ENCODE measurements around the gene CSNK1E.
A peak's percentile ranks its signal among the peaks of the same experiment; 100 is the strongest.

The CSNK1E gene

DNA sequence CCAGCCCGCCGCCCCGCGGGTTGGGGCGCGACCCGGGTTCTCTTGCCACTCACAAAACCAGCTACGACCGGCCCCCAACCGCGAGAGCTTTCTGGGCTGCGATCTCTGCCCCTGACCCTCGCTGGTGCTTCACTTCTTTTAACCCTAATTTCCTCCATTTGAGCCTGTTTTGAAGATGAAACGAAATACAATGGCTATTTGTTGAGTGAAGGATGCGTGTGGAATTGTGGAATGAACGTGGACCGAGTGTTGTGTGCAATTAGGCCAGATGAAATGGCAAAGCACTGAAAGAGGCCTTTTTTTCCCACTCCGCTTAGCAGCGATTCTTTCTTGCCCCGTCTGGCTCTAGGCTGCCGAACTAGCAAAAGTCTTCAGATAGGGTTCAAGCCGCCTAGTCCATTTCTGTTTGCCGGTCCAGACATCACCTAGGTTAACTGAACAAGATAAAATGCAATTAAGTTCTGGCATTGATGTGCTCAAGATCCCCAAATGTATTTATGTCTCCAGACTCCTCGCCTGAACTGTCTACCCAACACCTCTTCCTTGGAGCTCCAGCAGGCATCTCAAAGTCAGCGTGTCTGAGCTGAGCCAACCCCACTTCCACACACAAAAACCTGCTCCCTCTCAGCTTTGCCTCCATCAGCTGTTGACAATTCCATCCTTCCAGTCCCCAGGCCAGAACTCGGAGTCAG lies 44.0 kb downstream of the CSNK1E start:
- peak in 1 of 5 experiments; percentile 18 for DNase-seq

DNA sequence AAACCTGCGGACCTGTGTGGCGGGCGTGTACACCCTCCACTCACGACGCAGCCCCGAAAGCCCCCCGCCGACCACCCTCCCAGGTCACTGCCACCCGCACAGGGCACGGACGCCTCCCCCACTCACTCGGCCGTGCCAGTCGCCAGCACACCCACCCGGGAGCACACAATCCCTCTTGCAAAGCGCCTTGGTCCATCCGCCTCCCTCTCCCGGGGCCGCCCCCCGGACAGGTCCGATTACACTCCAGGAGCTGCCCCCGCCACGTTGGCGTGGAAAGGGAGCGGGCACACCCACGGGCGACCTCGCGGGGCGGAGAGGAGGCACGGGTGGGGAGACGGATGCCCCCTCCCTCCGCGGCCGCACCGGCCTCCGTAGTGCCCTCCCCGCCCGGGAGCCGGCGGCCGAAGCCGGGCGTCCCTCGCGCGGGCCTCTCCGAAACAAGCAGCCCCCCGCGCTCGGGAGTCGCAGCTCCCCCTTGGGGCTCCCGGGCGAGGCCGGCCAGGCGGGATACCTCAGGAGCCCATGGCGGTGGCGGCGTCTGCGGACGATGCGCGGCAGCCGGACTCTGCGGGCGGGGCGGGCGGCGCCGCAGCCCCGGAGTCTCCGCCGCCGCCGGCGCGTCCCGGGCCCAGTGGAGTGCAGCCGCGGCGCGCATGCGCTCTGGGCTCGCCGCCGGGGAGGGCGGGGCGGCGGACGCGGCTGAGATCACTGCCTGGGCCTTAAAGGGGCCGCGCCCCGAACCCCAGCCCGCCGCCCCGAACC lies 44.7 kb downstream of the CSNK1E start, which contains the start of gene TMEM184B:
Gene TMEM184B, minus strand, starts transcription at position 638 of the 762 bp plus-strand sequence. CDS start 25,049 bp downstream, outside the sequence.
- DNase-seq, result peak; percentile 69 to 85 (median 75)

GRCh38 chr22:38271927-38272372 lies 45.3 kb downstream of the CSNK1E start:
- peak in 1 of 5 experiments; percentile 15 for DNase-seq

- no peak for DNase-seq
Measured at GRCh38 chr22:38271101-38271500, 46.1 kb downstream of the CSNK1E start.

- DNase-seq, result no peak
Measured at GRCh38 chr22:38270091-38270992, 46.9 kb downstream of the CSNK1E start.

GRCh38 chr22:38269466-38269865 lies 47.8 kb downstream of the CSNK1E start:
- no peak for DNase-seq

DNA sequence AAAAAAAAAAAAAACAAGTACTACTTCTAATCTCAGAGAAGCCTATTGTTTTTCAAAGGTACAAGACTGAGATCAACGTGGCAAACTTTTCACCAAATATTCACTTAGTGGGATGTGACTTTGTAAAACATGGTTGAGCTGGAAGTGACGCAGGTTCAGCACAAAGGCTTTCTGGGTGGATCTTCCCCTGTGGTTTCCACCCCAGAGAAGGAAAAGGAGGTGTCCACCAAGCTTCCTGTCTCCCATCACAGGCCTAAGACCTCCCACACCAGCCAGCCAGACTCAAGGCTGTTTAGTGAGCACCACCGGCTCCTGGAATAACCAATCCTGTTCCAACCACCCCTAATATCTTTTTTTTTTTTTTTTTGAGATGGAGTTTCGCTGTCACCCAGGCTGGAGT lies 50.1 kb downstream of the CSNK1E start:
- peak in 3 of 5 experiments; percentile 50 to 84 (median 76) for DNase-seq

GRCh38 chr22:38266120-38266519 lies 51.1 kb downstream of the CSNK1E start:
- no peak for DNase-seq

- DNase-seq, result no peak
Measured at GRCh38 chr22:38264322-38264843, 52.9 kb downstream of the CSNK1E start.

DNA sequence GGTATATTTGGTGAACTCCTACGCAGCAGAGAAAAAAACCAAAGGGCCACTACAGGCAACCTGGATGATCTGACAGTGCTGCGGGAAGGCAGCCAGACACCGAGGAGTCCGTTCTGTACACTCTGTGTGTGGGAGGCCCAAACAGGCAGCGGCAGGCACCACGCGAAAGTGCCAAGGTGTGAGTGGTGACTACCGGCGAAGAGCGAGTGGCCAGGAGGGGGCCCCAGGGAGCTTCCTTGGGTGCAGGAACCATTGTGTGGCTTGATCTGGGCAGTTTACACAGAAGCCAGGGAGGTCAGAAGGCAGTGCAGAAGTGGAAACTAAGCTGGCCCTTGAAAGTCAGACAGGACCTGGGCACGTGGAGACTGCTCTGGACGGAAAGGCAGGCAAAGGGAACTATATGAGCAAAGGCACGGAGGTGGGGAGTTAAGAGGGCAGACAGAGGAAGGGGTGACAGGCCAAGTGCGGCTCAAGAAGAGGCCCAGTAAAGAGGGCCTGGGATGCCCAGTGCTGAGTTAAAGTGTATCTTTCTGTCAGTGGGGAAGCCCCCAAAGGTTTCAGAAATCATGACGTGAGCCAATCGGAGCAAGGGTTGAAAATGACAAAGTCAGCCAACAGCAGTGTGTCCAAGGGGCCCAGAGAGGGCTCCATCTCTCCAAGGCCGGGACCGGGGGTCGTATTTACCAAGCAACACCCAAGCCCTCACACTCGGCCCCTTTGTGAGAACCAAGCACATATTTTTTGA lies 55.0 kb downstream of the CSNK1E start:
- DNase-seq, result peak in 2 of 5 experiments; percentile 16 to 49

- DNase-seq, result no peak
Measured at GRCh38 chr22:38260761-38261681, 56.2 kb downstream of the CSNK1E start.

- no peak for DNase-seq
Measured at GRCh38 chr22:38259370-38259769, 57.9 kb downstream of the CSNK1E start.

GRCh38 chr22:38258895-38259294 lies 58.3 kb downstream of the CSNK1E start:
- no peak for DNase-seq

DNA sequence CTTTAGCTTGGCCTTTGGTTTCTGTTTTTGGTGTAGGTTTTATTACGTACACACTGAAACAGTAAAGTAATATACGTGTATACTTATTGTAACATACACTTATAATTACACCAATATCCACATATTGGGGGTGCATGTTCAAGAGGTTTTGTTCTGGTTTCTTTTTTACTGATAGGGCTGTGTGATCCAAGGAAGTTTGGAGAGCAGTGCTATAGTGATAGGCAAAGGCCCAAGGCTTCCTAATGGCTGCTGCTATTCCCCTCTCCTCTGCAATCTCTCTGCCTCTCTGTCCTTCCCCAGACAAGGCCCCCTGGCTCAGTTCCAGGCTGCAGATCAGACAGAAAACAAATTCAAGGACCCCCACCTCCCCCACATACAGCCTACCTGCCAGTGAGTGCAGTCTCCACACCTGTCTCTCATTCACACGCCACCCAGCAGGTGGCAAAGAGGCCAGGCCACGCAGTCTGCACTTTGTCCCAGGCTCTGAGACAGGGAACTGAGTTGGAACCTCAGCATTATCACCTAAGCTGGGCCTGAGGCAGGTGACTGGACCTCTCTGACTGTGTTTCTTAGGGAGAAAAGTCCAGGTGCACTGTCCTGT lies 59.5 kb downstream of the CSNK1E start:
- DNase-seq, result no peak

DNA sequence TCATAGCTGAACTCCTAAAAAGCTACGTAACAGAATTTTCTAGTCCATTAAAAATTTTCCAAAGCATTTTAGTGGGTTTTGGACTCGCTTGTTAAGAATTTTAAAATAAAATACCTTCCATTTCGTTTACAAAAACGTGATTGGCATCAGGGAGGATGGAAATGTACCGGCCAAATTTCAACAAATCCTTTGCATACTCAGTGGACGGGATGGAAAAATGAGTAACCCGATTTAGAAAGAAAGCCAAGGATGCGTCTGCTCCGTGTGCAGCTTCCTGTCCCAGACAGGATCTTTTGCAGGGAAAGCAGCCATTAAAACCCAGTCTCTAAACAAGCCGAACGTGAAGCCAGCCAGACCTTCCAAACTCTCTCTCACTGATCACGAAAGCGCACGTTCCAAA lies 60.1 kb downstream of the CSNK1E start:
- DNase-seq, result no peak

- DNase-seq, result no peak
Measured at GRCh38 chr22:38255697-38256096, 61.5 kb downstream of the CSNK1E start.

DNA sequence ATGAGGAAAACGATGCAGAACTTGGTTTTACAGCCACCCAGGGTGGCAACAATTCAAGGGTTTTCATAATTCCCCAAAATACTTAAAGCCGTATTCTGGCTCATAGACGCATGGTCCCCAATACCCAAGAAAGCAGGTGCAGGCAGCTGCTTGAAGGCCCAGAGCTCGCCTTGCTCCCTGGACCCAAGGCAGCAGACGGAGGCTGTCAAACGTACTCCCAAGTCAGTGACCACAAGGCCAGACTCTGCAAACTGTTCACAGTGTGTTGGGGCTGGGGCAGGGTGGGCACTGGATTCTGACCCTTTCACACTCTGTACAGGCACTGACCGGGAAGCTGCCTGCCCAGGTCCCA lies 65.9 kb downstream of the CSNK1E start:
- no peak for DNase-seq

DNA sequence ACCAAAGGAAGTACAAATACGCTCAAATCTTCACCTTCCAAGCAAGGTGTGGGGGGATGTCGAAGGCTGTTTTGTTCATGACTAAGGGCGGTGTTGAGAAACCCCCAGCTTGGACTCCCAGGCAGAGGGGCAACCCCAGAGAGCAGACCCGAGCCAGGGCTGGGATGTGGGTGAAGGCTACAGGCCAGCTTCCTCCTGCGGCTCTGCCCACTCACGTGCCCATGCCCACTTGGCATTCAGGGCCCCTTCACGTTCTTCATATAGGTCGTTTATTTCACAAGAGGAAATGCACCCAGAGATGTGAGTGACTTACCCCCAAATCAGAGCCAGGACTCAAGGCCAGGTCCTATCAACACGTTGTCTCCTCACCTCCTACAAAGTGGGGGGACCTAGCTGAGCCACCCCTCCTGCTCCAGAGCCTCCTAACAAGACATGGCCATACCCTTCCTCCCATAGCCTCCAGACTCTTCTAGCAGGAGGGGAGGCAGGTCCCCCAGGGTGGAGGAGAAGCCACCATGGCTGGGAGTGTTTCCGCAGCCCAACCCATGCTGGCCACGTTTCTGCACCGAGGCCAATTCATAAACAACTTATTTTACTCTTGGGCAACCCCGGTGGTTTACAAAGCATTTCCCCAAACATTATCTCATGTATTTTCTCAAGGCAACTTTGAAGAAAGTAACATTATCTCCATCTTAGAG lies 66.4 kb downstream of the CSNK1E start:
- DNase-seq, result no peak

GRCh38 chr22:38249803-38250642 lies 67.2 kb downstream of the CSNK1E start:
- no peak for DNase-seq
